K562 (cell line): ENCODE results near the gene MARCHF5.

Experiments used
- BRF1 ChIP-seq: IDR thresholded peaks from 3 replicates; pipeline ENCODE4 v1.6.1; 2011; ENCODE audit warnings: borderline replicate concordance, mild to moderate bottlenecking; ENCODE audit not compliant: insufficient read length; ENCODE audit errors: extremely low read depth
- EZH2 ChIP-seq: IDR thresholded peaks from 2 replicates; pipeline ENCODE4 v1.6.1; 2012; ENCODE audit warnings: low read depth, mild to moderate bottlenecking, inconsistent platforms, low read length, borderline replicate concordance
- FOS ChIP-seq: IDR thresholded peaks from 3 replicates; pipeline ENCODE4 v1.6.1; 2011; ENCODE audit not compliant: insufficient read length; ENCODE audit errors: extremely low read depth
- PHF20 ChIP-seq: fragments of 450-650 bp; IDR thresholded peaks from 2 replicates; pipeline ENCODE4 v1.6.1; 2018; ENCODE audit not compliant: partially characterized antibody
- SMARCC2 ChIP-seq: fragments of 450-650 bp; IDR thresholded peaks from 2 replicates; pipeline ENCODE4 v1.6.1; 2017; ENCODE audit warnings: antibody characterized with exemption, moderate library complexity, mild to moderate bottlenecking, low read depth
- SREBF1 ChIP-seq: fragments of 150-350 bp; IDR thresholded peaks from 2 replicates; pipeline ENCODE4 v1.6.1; 2014; ENCODE audit warnings: antibody characterized with exemption, low read depth, low read length, borderline replicate concordance
- SRF ChIP-seq, 2 experiments: fragments of 250-450, 450-650 bp in 1 of 2; sonication (Bioruptor Pico) in 1 of 2; sonication (generic) in 1 of 2; formaldehyde crosslinking; IDR thresholded peaks; 2 replicates each; pipeline versions ENCODE4 v1.5.0 to v1.5.1; 2020 to 2022; ENCODE audit warnings: mild to moderate bottlenecking in 1 of 2, missing genetic modification reagents in 1 of 2
- TF ChIP-seq, protein P1 (sequence below): fragments of 250-450 bp; sonication (Bioruptor Pico); IDR thresholded peaks from 2 replicates; pipeline ENCODE4 v1.4.0; 2020; ENCODE audit warnings: mild to moderate bottlenecking, moderate library complexity
- TF ChIP-seq, protein P2 (sequence below), 3 experiments: IDR thresholded peaks in 2 of 3; conservative IDR thresholded peaks in 1 of 3; 2 replicates each; pipeline ENCODE4 v1.5.1; 2011 to 2012; ENCODE audit warnings: low read length in 3 of 3, mild to moderate bottlenecking in 3 of 3, control low read depth in 2 of 3, improper control_type of control experiment in 1 of 3, inconsistent platforms in 1 of 3, low read depth in 1 of 3, mixed read lengths in 1 of 3, moderate library complexity in 1 of 3; ENCODE audit not compliant: insufficient read depth in 2 of 3

DNA sequence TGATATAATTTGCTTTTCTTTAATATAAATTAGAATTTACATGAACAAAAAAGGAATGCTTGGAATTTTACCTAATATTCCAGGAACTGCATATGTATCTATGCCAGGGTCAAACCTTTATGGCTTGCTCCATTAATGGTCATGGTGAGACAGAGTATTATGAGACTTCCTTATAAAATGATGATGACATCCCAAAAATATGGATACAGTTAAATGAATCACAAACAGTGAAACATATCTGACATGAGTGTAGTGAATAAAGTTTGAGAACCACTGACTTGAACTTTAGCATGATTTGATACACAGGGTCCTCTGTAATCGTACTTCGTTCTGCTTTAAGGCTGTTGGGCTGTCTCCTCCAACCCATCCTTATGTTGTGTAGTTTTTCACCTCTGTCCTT lies 51.8 kb downstream of the MARCHF5 start:
- no peak for TF ChIP-seq FOS
- TF ChIP-seq BRF1: no peak
- no peak for TF ChIP-seq PHF20
- TF ChIP-seq, protein P1, sequence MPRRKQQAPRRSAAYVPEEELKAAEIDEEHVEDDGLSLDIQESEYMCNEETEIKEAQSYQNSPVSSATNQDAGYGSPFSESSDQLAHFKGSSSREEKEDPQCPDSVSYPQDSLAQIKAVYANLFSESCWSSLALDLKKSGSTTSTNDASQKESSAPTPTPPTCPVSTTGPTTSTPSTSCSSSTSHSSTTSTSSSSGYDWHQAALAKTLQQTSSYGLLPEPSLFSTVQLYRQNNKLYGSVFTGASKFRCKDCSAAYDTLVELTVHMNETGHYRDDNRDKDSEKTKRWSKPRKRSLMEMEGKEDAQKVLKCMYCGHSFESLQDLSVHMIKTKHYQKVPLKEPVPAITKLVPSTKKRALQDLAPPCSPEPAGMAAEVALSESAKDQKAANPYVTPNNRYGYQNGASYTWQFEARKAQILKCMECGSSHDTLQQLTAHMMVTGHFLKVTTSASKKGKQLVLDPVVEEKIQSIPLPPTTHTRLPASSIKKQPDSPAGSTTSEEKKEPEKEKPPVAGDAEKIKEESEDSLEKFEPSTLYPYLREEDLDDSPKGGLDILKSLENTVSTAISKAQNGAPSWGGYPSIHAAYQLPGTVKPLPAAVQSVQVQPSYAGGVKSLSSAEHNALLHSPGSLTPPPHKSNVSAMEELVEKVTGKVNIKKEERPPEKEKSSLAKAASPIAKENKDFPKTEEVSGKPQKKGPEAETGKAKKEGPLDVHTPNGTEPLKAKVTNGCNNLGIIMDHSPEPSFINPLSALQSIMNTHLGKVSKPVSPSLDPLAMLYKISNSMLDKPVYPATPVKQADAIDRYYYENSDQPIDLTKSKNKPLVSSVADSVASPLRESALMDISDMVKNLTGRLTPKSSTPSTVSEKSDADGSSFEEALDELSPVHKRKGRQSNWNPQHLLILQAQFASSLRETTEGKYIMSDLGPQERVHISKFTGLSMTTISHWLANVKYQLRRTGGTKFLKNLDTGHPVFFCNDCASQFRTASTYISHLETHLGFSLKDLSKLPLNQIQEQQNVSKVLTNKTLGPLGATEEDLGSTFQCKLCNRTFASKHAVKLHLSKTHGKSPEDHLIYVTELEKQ (CRISPR knock-in tag): no peak
- TF ChIP-seq EZH2: no peak
- no peak for TF ChIP-seq SRF (CRISPR knock-in tag; IDR thresholded peaks at IDR 0.05)
- TF ChIP-seq, protein P2, sequence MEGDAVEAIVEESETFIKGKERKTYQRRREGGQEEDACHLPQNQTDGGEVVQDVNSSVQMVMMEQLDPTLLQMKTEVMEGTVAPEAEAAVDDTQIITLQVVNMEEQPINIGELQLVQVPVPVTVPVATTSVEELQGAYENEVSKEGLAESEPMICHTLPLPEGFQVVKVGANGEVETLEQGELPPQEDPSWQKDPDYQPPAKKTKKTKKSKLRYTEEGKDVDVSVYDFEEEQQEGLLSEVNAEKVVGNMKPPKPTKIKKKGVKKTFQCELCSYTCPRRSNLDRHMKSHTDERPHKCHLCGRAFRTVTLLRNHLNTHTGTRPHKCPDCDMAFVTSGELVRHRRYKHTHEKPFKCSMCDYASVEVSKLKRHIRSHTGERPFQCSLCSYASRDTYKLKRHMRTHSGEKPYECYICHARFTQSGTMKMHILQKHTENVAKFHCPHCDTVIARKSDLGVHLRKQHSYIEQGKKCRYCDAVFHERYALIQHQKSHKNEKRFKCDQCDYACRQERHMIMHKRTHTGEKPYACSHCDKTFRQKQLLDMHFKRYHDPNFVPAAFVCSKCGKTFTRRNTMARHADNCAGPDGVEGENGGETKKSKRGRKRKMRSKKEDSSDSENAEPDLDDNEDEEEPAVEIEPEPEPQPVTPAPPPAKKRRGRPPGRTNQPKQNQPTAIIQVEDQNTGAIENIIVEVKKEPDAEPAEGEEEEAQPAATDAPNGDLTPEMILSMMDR (IDR thresholded peaks at IDR 0.05 in 2 of 3, conservative IDR thresholded peaks at IDR 0.05 in 1 of 3; ENCODE audit: insufficient read depth in 2 of 3, low read depth in 1 of 3, low read length in 3 of 3): no peak
- no peak for TF ChIP-seq SMARCC2
- TF ChIP-seq SREBF1: no peak
